Measurements from ENCODE around the gene ZNF324B. TPM values are rescaled to one million over a fixed set of nuclear protein-coding genes. Genes with fewer than 3 reads are reported as not detected.
A peak's percentile ranks its signal among the peaks of the same experiment; 100 is the strongest.
"Not testable (repeated sequence)": the region's sequence is repeated elsewhere in the genome, so short reads cannot be mapped to it uniquely, and the experiment has no call there.

The ZNF324B gene
- total RNA-seq, 2 donors from 2014 or later, result 4.7 to 5.1 TPM

- DNase-seq (peak in 1 of 2 donors; percentile 50), ATAC-seq (no peak)
- intact Hi-C loops (cut with DNase I, micrococcal nuclease), result no loop called here
Observed at GRCh38 chr19:58476498-58477015, 25.1 kb downstream of the ZNF324B start.

- DNase-seq (no peak), ATAC-seq (no peak)
- intact Hi-C loops (cut with DNase I, micrococcal nuclease), result no loop called here
Observed at GRCh38 chr19:58477130-58477529, 25.7 kb downstream of the ZNF324B start.

GRCh38 chr19:58477871-58478270 is 26.4 kb downstream of the ZNF324B start:
- ATAC-seq, result no peak
- intact Hi-C loops (cut with DNase I, micrococcal nuclease), result no loop called here
- DNase-seq, result no peak

GRCh38 chr19:58479303-58479702 is 27.9 kb downstream of the ZNF324B start:
- intact Hi-C loops (cut with DNase I, micrococcal nuclease), result no loop called here
- no peak for ATAC-seq
- no peak for DNase-seq

DNA sequence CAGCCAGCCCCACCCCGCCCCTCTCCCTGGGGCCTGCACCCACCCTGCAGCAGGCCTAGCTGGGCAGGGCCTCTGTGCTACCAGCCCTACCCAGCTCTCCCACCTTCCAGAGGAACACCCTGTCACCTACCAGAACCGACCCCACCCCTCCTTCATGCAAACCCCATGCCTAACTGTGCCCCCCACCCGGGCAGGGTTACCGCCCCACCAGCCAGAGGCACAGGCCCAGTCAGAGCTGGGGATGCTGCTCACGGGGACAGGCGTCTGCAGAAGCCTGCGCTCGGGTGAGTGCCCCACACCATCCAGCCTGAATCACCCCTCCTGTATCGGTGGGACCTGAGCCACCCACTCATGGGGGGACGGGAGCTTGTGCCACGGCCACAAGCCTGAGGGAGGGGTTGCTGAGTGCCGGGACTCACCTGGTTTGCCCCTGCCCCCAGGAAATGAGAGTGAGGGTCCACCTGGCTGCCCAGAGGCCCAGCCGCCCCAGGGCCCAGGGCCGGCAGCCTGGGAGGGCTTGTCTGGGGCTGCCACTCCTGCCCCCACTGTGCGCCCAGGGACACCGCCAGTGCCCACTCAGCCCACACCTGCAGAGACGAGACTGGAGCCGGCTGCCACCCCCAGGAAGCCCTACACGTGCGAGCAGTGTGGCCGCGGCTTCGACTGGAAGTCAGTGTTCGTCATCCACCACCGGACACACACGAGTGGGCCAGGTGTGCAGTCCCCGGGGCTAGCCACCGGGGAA is 28.5 kb downstream of the ZNF324B start:
- intact Hi-C loops (cut with DNase I, micrococcal nuclease), result no loop called here
- DNase-seq, result no peak
- ATAC-seq, result no peak

GRCh38 chr19:58480481-58480830 is 29.0 kb downstream of the ZNF324B start:
- DNase-seq (no peak), ATAC-seq (no peak)
- intact Hi-C loops (cut with DNase I, micrococcal nuclease), result no loop called here

DNA sequence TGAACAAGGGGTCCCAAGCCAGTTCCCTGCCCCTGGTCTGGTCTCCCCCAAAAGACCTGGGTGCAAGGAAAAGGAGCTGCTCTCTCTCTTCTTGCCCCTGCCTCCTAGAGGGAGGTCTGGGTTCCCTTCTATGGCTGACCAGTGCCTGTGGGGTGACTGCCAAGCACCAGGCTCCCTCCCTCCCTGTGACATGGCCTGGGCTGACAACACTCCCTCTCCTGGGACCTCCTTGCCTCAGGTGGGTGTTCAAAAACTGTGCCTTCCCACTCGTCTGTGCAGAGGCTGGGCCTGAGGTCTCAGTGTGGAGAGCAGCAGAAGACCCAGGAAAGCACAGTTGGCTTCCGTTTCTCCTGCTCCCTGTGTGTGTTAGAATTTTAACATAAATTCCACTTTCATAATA is 29.4 kb downstream of the ZNF324B start:
- DNase-seq (no peak), ATAC-seq (no peak)
- intact Hi-C loops (cut with DNase I, micrococcal nuclease), result no loop called here

GRCh38 chr19:58482372-58482771 is 30.9 kb downstream of the ZNF324B start:
- intact Hi-C loops (cut with DNase I, micrococcal nuclease), result no loop called here
- ATAC-seq (no peak), DNase-seq (no peak)

DNA sequence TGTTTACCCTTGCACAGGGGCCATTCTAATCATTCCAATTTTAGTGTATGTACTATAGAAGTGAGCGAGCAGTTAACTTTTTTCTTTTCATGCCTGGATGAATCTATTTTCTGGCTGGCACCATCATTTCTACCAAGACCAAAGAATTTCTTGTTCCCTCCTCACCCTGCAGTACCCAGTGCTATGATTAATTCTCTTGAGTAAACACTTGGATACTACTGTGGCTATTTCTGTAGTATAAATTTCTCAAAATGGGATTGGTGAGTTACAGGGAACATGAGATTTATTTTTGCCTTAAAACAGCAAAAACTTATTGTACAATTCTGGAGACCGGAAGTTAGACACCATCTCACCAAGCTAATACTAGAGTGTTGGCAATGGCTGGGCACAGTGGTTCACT is 32.4 kb downstream of the ZNF324B start:
- intact Hi-C loops (cut with DNase I, micrococcal nuclease), result no loop called here
- DNase-seq (no peak), ATAC-seq (no peak)

DNA sequence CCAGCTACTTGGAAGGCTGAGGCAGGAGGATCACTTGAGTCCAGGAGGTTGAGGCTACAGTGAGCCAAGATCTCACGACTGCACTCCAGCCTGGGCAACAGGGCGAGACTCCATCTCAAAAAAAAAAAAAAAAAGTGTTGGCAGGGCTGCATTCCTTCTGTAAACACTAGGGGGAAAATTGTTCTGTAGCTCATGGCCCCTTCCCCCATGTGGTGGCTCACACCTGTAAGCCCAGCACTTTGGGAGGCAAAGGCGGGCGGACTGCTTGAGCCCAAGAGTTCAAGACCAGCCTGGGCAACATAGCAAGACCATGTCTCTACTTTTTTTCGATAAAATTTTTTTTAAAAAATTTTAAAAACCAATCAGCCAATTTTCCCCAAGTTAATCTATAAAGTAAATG is 32.9 kb downstream of the ZNF324B start:
- ATAC-seq; intact Hi-C loops (cut with DNase I, micrococcal nuclease); DNase-seq: not testable (repeated sequence)

DNA sequence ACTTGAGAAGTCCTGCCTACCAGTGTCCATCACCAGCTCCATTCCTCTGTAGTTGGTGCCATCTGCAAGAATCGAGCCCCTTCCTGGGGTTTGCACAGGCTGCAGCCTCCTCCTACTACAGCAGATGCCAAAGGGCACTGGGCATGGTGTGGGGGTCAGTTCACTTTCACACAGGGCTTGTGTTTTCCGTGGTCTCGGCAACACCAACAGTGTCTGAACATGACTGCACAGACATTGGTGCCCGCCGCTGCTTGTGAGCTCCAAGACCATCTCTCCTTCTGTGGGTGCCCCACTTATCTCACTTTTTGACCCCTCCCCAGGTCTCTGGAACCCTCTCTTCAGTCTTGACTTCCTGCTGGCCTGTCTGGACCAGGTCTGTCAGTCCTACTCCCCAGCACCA is 40.0 kb downstream of the ZNF324B start:
- DNase-seq (no peak), ATAC-seq (no peak)
- intact Hi-C loops (cut with DNase I, micrococcal nuclease), result no loop called here

DNA sequence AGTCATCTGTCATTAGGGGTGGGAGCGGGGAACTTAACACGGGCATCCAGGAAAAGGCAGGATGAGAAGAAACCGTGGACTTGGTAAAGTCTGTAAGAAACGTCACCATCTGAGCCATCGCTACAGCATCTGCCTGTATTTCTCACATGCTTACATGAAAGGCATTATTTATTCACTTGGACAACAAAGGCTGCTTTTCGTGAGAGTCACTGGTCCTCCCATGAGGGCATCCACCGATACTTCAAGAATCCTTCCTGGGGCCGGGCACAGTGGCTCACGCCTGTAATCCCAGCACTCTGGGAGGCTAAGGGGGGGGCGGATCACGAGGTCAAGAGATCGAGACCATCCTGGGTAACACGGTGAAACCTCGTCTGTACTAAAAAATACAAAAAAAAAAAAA is 40.8 kb downstream of the ZNF324B start:
- intact Hi-C loops (cut with DNase I, micrococcal nuclease), result no loop called here
- ATAC-seq, result no peak
- no peak for DNase-seq

DNA sequence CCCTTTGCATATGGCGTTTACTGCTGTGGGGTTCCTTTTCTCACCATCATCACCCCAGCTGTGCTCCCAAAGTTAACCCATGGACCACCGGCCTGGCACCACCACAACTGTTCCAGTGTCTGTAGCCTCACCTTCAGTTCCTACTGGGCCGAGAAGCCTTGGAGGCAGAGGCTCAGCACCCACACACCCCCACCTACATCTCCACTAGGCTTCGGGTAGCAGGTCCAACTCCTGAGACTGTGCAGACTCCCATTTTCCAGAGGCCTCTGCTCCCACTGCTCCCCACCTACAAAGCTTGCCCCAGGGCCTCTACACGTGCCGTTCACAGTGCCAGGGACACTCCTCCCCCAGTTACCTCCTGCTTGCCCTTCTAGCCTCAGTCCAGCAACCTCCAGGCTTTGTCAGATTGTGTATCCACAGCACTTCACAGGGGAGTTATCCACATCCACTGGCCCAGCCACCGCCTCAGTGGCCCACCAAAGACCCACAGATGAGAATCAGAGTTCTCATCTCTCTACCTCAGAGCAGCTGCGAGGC is 46.3 kb downstream of the ZNF324B start:
- no peak for DNase-seq
- intact Hi-C loops (cut with DNase I, micrococcal nuclease), result no loop called here
- no peak for ATAC-seq

DNA sequence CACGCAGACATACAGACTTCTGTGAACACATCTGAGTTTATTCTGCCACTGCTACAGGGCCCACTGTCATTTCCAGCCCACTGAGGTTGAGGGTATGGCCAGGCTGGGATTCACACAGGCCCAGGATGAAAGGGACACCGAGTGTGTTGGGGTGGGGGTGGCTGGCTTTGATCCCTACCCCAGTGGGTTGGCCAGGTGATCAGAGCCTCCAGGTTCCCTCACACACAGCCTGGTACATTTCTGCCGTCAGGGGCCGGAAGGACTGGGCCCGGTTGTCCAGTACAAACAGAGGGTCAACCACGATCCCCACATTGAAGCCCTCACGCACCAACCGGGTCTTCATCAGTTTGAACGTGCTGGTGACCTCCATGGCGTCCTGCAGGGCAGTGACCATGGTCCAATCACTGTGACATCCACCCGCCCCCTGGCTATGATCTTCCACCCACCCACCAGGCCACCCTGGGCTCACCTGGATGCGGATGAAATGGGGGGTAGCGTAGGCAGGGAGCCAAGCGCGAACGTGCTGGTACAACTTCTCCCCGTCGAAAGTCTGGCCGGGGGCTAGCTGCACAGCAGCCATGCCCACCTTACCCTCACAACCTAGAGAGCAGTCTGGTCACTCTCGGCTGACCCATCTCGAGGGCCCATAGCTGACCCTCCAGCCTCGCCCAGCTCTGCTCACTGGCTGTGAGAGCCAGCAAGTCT is 47.0 kb downstream of the ZNF324B start:
- ATAC-seq (no peak), DNase-seq (no peak)
- intact Hi-C loops (cut with DNase I, micrococcal nuclease), result no loop called here

- DNase-seq, result peak; percentile 99 to 100
- peak; percentile 98 for ATAC-seq
- intact Hi-C loops (cut with DNase I, micrococcal nuclease), result no loop called here
Observed at GRCh38 chr19:58499021-58499927, 47.9 kb downstream of the ZNF324B start.

DNA sequence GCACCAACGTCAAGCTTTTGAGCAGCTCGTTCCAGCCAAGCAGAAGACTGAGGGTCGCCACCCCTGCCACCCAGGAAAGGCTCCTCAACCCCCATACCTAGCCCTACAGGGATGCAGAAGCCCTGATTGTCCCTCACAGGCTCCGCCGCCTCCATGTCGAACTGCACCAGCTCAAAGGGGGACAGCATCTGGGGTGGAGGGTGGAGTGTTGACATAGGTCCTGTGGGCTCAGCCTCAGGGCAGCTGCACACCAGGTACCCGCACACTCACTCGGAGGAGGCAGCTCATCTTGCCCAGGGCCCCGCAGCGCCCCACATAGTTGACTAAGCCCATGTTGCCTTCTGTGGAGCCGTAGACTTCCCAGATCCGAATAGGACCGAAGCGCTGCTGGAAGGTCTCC is 48.8 kb downstream of the ZNF324B start:
- DNase-seq (no peak), ATAC-seq (no peak)
- intact Hi-C loops (cut with DNase I, micrococcal nuclease), result no loop called here

Measured in left colon (tissue), 2 donors.